SU-DHL-6 (cell line): ENCODE data around the gene ARFGEF3.

ENCODE experiments used
- H2AFZ ChIP-seq: fragments of 200-600 bp; sonication (generic); 2 replicates; pipeline ENCODE4 v1.6.1; 2014; ENCODE audit warnings: low read depth, mild to moderate bottlenecking, moderate library complexity, mixed read lengths, antibody characterized with exemption, low read length; ENCODE audit not compliant: severe bottlenecking
- H3F3A ChIP-seq: fragments of 200-600 bp; shearing (Covaris generic); 2 replicates; pipeline ENCODE4 v1.6.0; 2016; ENCODE audit warnings: antibody characterized with exemption, mild to moderate bottlenecking; ENCODE audit not compliant: insufficient read depth
- H3K27ac ChIP-seq: fragments of 200-600 bp; sonication (generic); 2 replicates; pipeline ENCODE4 v1.5.1; 2016; ENCODE audit warnings: low read depth, mild to moderate bottlenecking, low read length, moderate library complexity, mixed read lengths
- H3K27me3 ChIP-seq: fragments of 200-600 bp; sonication (generic), shearing (Covaris generic); 2 replicates; pipeline ENCODE4 v1.6.0; 2014; ENCODE audit warnings: mild to moderate bottlenecking, low read length
- H3K36me3 ChIP-seq: fragments of 200-600 bp; sonication (generic); 2 replicates; pipeline ENCODE4 v1.6.1; 2014; ENCODE audit warnings: mild to moderate bottlenecking, low read length, mixed read lengths
- H3K4me2 ChIP-seq: fragments of 300-600, 200-600 bp; shearing (Covaris generic), sonication (generic); 2 replicates; pipeline ENCODE4 v1.6.0; 2014; ENCODE audit warnings: low read length, low read depth, mild to moderate bottlenecking; ENCODE audit not compliant: poor library complexity, severe bottlenecking
- H3K4me3 ChIP-seq: fragments of 200-600 bp; sonication (generic); 2 replicates; pipeline ENCODE4 v1.5.1; 2014; ENCODE audit warnings: antibody characterized with exemption, low read length, mild to moderate bottlenecking, mixed read lengths; ENCODE audit not compliant: insufficient read depth, poor library complexity, severe bottlenecking
- H3K79me2 ChIP-seq: fragments of 200-600 bp; sonication (generic); 2 replicates; pipeline ENCODE4 v1.6.1; 2014; ENCODE audit warnings: mild to moderate bottlenecking, low read length, moderate library complexity; ENCODE audit not compliant: insufficient read depth
- H3K9ac ChIP-seq: fragments of 200-600 bp; sonication (generic); 2 replicates; pipeline ENCODE4 v1.7.0; 2014; ENCODE audit warnings: mild to moderate bottlenecking, low read length
- H3K9me2 ChIP-seq: fragments of 200-600 bp; sonication (generic); replicated peaks from 2 replicates; pipeline ENCODE4 v1.6.1; 2014; ENCODE audit warnings: low read length; ENCODE audit not compliant: insufficient read depth
- H3K9me3 ChIP-seq: fragments of 200-600 bp; sonication (generic); 2 replicates; pipeline ENCODE4 v1.6.1; 2014; ENCODE audit warnings: low read length, mixed read lengths; ENCODE audit not compliant: insufficient read depth
- H4K20me1 ChIP-seq: fragments of 200-600 bp; sonication (generic); 2 replicates; pipeline ENCODE4 v1.6.1; 2014; ENCODE audit warnings: low read depth, mild to moderate bottlenecking, antibody characterized with exemption, low read length, moderate library complexity, mixed read lengths
- CTCF ChIP-seq: fragments of 200-600 bp; sonication (generic); IDR thresholded peaks from one replicate; pipeline ENCODE4 v1.5.1; 2017; ENCODE audit warnings: antibody characterized with exemption, mild to moderate bottlenecking, low read length, moderate library complexity; ENCODE audit not compliant: insufficient read depth, poor library complexity, severe bottlenecking
- EZH2phosphoT487 ChIP-seq: fragments of 200-600 bp; sonication (generic), shearing (Covaris generic); conservative IDR thresholded peaks from 2 replicates; pipeline ENCODE4 v1.6.1; 2018; ENCODE audit warnings: mild to moderate bottlenecking, antibody characterized with exemption, low read length, moderate library complexity, mixed read lengths

ARFGEF3 gene

GRCh38 chr6:138261116-138261780 is 99.5 kb downstream of the ARFGEF3 start:
- Histone ChIP-seq H3F3A (no peaks in the 10 kb centered on the region), H3K36me3 (no peaks in the 10 kb centered on the region), H4K20me1 (no peaks in the 10 kb centered on the region), H3K27ac (no peak overlapping the region), H3K4me2 (no peak overlapping the region), H3K79me2 (no peaks in the 10 kb centered on the region), H3K9ac (no peak overlapping the region), H2AFZ (no peak overlapping the region), H3K9me3 (no peaks in the 10 kb centered on the region), H3K27me3 (no peaks in the 10 kb centered on the region), H3K9me2 (no peaks in the 10 kb centered on the region), H3K4me3 (no peak overlapping the region)
- TF ChIP-seq EZH2phosphoT487 (no peak), CTCF (no peak)

- Histone ChIP-seq H3K9me2 (no peaks in the 10 kb centered on the region), H2AFZ (no peak overlapping the region), H3K36me3 (no peaks in the 10 kb centered on the region), H4K20me1 (no peaks in the 10 kb centered on the region), H3K9ac (no peak overlapping the region), H3K4me3 (no peak overlapping the region), H3K27ac (no peak overlapping the region), H3K9me3 (no peaks in the 10 kb centered on the region), H3K79me2 (no peaks in the 10 kb centered on the region), H3K27me3 (no peaks in the 10 kb centered on the region), H3F3A (no peaks in the 10 kb centered on the region), H3K4me2 (no peak overlapping the region)
- no peak for TF ChIP-seq EZH2phosphoT487
- no peak for TF ChIP-seq CTCF
Observed at GRCh38 chr6:138263963-138264362, 102.2 kb downstream of the ARFGEF3 start.

GRCh38 chr6:138264372-138264880 is 102.7 kb downstream of the ARFGEF3 start:
- no peak overlapping the region for H3K9ac ChIP-seq
- H2AFZ ChIP-seq = no peak overlapping the region
- H3K36me3 ChIP-seq = no peaks in the 10 kb centered on the region
- no peaks in the 10 kb centered on the region for H3K9me2 ChIP-seq
- no peak overlapping the region for H3K27ac ChIP-seq
- no peaks in the 10 kb centered on the region for H3K27me3 ChIP-seq
- H3F3A ChIP-seq = no peaks in the 10 kb centered on the region
- H3K9me3 ChIP-seq = no peaks in the 10 kb centered on the region
- H3K4me3 ChIP-seq = no peak overlapping the region
- no peaks in the 10 kb centered on the region for H4K20me1 ChIP-seq
- no peaks in the 10 kb centered on the region for H3K79me2 ChIP-seq
- H3K4me2 ChIP-seq = no peak overlapping the region
- TF ChIP-seq CTCF (no peak), EZH2phosphoT487 (no peak)
